Testis (tissue), 3 donors: Measurements from ENCODE around the gene ZNF550. TPM values are rescaled to one million over a fixed set of nuclear protein-coding genes. Genes with fewer than 3 reads are reported as not detected.
A peak's percentile ranks its signal among the peaks of the same experiment; 100 is the strongest.
"Not testable (repeated sequence)": the region's sequence is repeated elsewhere in the genome, so short reads cannot be mapped to it uniquely, and the experiment has no call there.

ENCODE experiments used
- DNase-seq: peaks from one replicate; pipeline ENCODE4 v3.0.0-alpha.2; 2019
- H3K27ac ChIP-seq, 2 donors: fragments of 200-600 bp; sonication (generic); one replicate each; pipeline ENCODE4 v1.5.1; 2019
- H3K27me3 ChIP-seq: fragments of 200-600 bp; sonication (generic); one replicate; pipeline ENCODE4 v1.5.1; 2019
- H3K36me3 ChIP-seq: fragments of 200-600 bp; sonication (generic); one replicate; pipeline ENCODE4 v1.5.1; 2017; ENCODE audit warnings: low read depth; ENCODE audit errors: missing control alignments
- H3K4me1 ChIP-seq: fragments of 200-600 bp; sonication (generic); one replicate; pipeline ENCODE4 v1.5.1; 2019
- H3K4me3 ChIP-seq, 2 donors: fragments of 200-600 bp; sonication (generic); one replicate each; pipeline ENCODE4 v1.5.1; 2017 to 2019
- H3K9me3 ChIP-seq: fragments of 200-600 bp; sonication (generic); one replicate; pipeline ENCODE4 v1.5.1; 2017
- CTCF ChIP-seq, 3 experiments: fragments of 450-650 bp in 2 of 3; fragments of 200-600 bp in 1 of 3; sonication (generic) in 1 of 3; IDR thresholded peaks; one replicate each; pipeline ENCODE4 v1.5.1; 2016 to 2019; ENCODE audit warnings: antibody characterized with exemption in 3 of 3, mild to moderate bottlenecking in 2 of 3, moderate library complexity in 1 of 3
- POLR2A ChIP-seq: fragments of 450-650 bp; IDR thresholded peaks from one replicate; pipeline ENCODE4 v1.6.1; 2017; ENCODE audit warnings: antibody characterized with exemption, mild to moderate bottlenecking, moderate library complexity
- WGBS, 2 donors: methylation state at CpG; one replicate each; pipeline ENCODE4 v1.1.5; 2018; 5-methylcytosine and 5-hydroxymethylcytosine counted together
- intact Hi-C: fragments of 100-400 bp; cut with DNase I; formaldehyde crosslinking; loops from one replicate; pipeline ENCODE4 v1.15.1; 2023; ENCODE audit warnings: low total_unique reads
- polyA plus RNA-seq: library from polyadenylated mRNA; stranded (reverse); fragments of 350-450 nt; fragmentation: Illumina TruSeq; extraction: RNeasy Lipid Tissue Mini Kit (QIAGEN cat#74804); gene quantifications from one replicate; pipeline ENCODE4 v1.2.3, GENCODE V29; 2014; ENCODE audit warnings: low read depth, low replicate concordance; ENCODE audit not compliant: insufficient read depth
- total RNA-seq, 2 donors: library from RNA; depleted of rRNA; stranded (reverse); fragments of >200 nt; gene quantifications; one replicate each; pipeline ENCODE4 v1.2.3, GENCODE V29; 2016

Gene ZNF550
- total and polyA plus RNA-seq, 3 donors from 2014 or later: 5.7 to 10.7 (median 9.9) TPM

DNA sequence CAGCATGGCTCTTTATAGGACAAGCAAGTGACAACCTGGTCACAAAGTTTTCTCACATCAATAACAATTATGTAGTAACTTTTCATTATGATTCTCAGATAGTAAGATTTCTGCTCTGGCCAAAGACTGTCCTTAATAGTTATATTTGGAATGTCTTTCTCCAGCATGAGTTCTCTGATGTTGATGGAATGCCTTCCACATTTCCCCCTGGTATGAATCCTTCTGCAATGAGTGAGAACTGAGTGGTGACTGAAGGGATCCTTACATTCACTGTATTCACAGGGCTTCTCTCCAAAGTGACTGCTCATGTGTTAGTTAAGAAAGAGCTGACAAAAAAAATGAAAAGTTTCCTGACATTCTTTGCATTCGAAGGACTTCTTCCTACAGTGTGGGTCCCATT is 13.2 kb downstream of the ZNF550 start:
- Histone ChIP-seq H3K27ac (no peak overlapping the region), H3K27me3 (no peaks in the 10 kb centered on the region), H3K9me3 (no peaks in the 10 kb centered on the region), H3K4me1 (no peaks in the 10 kb centered on the region), H3K4me3 (no peak overlapping the region), H3K36me3 (no peaks in the 10 kb centered on the region)
- intact Hi-C loops: no loop called here
- WGBS, 2 donors: 95% methylated on average over 1 of the region's 1 CpG
- TF ChIP-seq CTCF (IDR thresholded peaks at IDR 0.05): no peak
- TF ChIP-seq POLR2A: no peak
- DNase-seq: no peak

DNA sequence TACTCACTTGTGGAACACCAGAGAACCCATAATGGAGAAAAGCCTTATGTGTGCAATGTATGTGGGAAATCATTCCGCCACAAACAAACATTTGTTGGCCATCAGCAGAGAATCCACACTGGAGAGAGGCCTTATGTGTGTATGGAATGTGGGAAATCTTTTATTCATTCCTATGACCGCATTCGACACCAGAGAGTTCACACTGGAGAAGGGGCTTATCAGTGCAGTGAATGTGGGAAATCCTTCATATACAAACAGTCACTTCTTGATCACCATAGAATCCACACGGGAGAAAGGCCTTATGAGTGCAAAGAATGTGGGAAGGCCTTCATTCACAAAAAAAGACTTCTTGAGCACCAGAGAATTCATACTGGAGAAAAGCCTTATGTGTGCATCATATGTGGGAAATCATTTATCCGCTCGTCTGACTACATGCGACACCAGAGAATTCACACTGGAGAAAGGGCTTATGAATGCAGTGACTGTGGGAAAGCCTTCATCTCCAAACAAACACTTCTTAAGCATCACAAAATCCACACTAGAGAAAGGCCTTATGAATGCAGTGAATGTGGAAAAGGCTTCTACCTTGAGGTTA is 21.6 kb downstream of the ZNF550 start:
- intact Hi-C loops: no loop called here
- Histone ChIP-seq H3K27me3 (no peaks in the 10 kb centered on the region), H3K9me3 (peaks cover 4% of the 10 kb centered on the region), H3K27ac (no peak overlapping the region), H3K4me3 (no peak overlapping the region), H3K4me1 (no peaks in the 10 kb centered on the region), H3K36me3 (peaks cover 3% of the 10 kb centered on the region)
- WGBS, 2 donors: 97 to 98% methylated on average over 7 of the region's 7 CpGs
- DNase-seq: no peak
- TF ChIP-seq POLR2A (no peak), CTCF (IDR thresholded peaks at IDR 0.05) (no peak)

GRCh38 chr19:57527136-57527881 is 32.4 kb downstream of the ZNF550 start, which contains the start of gene ZNF549:
Gene ZNF549 (plus strand): TSS chr19:57527356. CDS start chr19:57527574, 218 bp downstream.
- Histone ChIP-seq H3K27ac (peak within 1 kb of the TSS; percentile 52 to 70), H3K36me3 (no peaks in the 10 kb centered on the region), H3K27me3 (no peaks in the 10 kb centered on the region), H3K4me1 (peaks cover 4% of the 10 kb centered on the region), H3K9me3 (no peaks in the 10 kb centered on the region), H3K4me3 (peak within 1 kb of the TSS; percentile 81 to 92)
- 1 to 2% methylated on average over 34 to 54 of the region's 64 CpGs for WGBS, 2 donors
- intact Hi-C loops: no loop called here
- TF ChIP-seq POLR2A (no peak), CTCF (IDR thresholded peaks at IDR 0.05) (peak in 1 of 3 experiments; percentile 35)
- DNase-seq: peak; percentile 96

DNA sequence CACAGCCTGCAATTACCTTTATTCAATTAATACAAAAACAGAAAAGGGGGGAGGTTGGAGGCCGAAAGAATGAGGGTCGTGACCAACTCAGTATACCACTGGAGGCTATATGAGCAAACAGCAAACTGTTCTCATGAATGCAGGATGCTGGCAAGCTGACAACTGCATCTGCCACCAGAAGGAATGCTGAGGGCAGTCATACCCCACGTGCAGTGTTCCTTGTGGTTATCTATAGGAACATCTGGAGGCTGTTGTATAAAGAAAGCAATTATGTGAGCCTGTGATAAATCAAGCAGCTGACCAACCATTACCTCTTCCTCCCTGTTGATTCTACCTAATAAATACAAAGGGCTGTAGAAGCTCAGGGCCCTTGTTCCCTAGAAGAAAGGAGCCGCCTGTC is 41.6 kb downstream of the ZNF550 start:
- 81 to 87% methylated on average over 4 of the region's 4 CpGs for WGBS, 2 donors

DNA sequence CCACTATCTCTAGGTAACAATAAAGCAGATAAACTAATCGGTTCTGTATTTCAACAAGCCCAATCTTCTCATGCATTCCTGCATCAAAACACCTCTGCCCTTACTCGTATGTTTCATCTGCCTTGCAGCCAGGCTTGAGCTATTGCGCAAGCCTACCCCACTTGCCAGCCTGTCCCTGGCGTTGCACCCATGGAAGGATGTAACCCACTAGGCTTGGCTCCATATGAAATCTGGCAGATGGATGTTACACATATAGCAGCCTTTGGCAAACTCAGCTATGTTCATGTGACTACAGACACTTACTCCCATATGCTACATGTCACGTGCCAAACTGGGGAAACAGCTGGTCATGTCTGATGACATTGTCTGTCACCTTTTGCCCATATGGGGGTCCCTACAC is 44.4 kb downstream of the ZNF550 start:
- no peak for DNase-seq
- intact Hi-C loops: no loop called here
- no peak overlapping the region for H3K27ac ChIP-seq
- H3K4me1 ChIP-seq: no peaks in the 10 kb centered on the region
- TF ChIP-seq POLR2A (no peak), CTCF (IDR thresholded peaks at IDR 0.05) (no peak)
- WGBS, 2 donors: 81 to 97% methylated on average over 5 of the region's 5 CpGs
- no peaks in the 10 kb centered on the region for H3K36me3 ChIP-seq
- no peaks in the 10 kb centered on the region for H3K9me3 ChIP-seq
- no peaks in the 10 kb centered on the region for H3K27me3 ChIP-seq
- H3K4me3 ChIP-seq: no peak overlapping the region

More for the DNA sequence above, 41.6 kb downstream of the ZNF550 start:
- intact Hi-C loops, H3K27ac ChIP-seq, H3K27me3 ChIP-seq, H3K4me3 ChIP-seq, H3K36me3 ChIP-seq, H3K9me3 ChIP-seq, H3K4me1 ChIP-seq, DNase-seq: not testable (repeated sequence)
